Parathyroid adenoma (tissue), 2 donors: ENCODE data around the gene ATP6V0C.

Source experiments
- H2AFZ ChIP-seq: fragments of 300-600 bp; sonication (generic); one replicate; pipeline ENCODE4 v1.7.0; 2017; ENCODE audit warnings: antibody characterized with exemption, mild to moderate bottlenecking
- H3K27ac ChIP-seq: fragments of 300-600 bp; sonication (generic); one replicate; pipeline ENCODE4 v1.7.0; 2017
- H3K27me3 ChIP-seq: fragments of 300-600 bp; sonication (generic); one replicate; pipeline ENCODE4 v1.7.0; 2017; ENCODE audit warnings: low read length; ENCODE audit not compliant: control insufficient read depth, insufficient read depth
- H3K36me3 ChIP-seq: fragments of 300-600 bp; sonication (generic); one replicate; pipeline ENCODE4 v1.7.0; 2017; ENCODE audit warnings: low read length; ENCODE audit not compliant: control insufficient read depth, insufficient read depth
- H3K4me1 ChIP-seq: fragments of 300-600 bp; sonication (generic); one replicate; pipeline ENCODE4 v1.7.0; 2017; ENCODE audit warnings: control low read depth
- H3K4me2 ChIP-seq: fragments of 300-600 bp; sonication (generic); one replicate; pipeline ENCODE4 v1.7.0; 2017; ENCODE audit warnings: low read length
- H3K4me3 ChIP-seq: fragments of 300-600 bp; sonication (generic); one replicate; pipeline ENCODE4 v1.7.0; 2017; ENCODE audit warnings: low read depth, low read length
- H3K79me2 ChIP-seq: fragments of 300-600 bp; sonication (generic); one replicate; pipeline ENCODE4 v1.7.0; 2017; ENCODE audit warnings: control low read depth
- H3K9ac ChIP-seq: fragments of 300-600 bp; sonication (generic); one replicate; pipeline ENCODE4 v1.7.0; 2017; ENCODE audit warnings: mild to moderate bottlenecking
- H3K9me3 ChIP-seq: fragments of 300-600 bp; sonication (generic); one replicate; pipeline ENCODE4 v1.7.0; 2017; ENCODE audit warnings: low read length; ENCODE audit not compliant: control insufficient read depth
- TF ChIP-seq, protein P1 (sequence below): fragments of 300-600 bp; sonication (generic); IDR thresholded peaks from one replicate; pipeline ENCODE4 v1.7.0; 2017; ENCODE audit warnings: antibody characterized with exemption, mild to moderate bottlenecking
- donor health status: primary hyperparathyroidism.

Gene ATP6V0C

DNA sequence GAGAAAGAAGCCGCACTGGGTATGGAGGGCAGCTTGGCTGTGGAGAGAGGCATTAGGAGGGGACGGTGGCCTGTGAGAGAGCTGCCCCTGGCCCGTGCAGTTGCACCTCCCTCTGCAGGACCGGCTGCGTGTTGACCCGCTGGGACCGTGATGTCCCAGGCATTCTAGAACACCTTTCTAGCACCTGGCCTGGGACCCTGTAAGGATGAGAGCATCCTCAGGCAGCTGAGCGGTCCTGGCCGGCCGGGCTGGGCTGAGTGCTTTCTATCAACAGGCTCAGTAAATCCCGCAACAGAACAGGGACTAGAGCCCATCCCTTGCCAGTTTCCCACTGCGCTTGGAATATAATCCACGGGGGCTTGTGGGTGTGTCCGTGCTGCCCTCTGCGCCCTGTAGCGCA, 24.2 kb upstream of the ATP6V0C start:
- H3K9ac ChIP-seq = no peak overlapping the region
- H3K4me1 ChIP-seq = no peaks in the 10 kb centered on the region
- no peaks in the 10 kb centered on the region for H3K9me3 ChIP-seq
- no peak overlapping the region for H3K4me2 ChIP-seq
- no peak overlapping the region for H3K27ac ChIP-seq
- no peaks in the 10 kb centered on the region for H3K36me3 ChIP-seq
- H2AFZ ChIP-seq = no peak overlapping the region
- TF ChIP-seq, protein P1, sequence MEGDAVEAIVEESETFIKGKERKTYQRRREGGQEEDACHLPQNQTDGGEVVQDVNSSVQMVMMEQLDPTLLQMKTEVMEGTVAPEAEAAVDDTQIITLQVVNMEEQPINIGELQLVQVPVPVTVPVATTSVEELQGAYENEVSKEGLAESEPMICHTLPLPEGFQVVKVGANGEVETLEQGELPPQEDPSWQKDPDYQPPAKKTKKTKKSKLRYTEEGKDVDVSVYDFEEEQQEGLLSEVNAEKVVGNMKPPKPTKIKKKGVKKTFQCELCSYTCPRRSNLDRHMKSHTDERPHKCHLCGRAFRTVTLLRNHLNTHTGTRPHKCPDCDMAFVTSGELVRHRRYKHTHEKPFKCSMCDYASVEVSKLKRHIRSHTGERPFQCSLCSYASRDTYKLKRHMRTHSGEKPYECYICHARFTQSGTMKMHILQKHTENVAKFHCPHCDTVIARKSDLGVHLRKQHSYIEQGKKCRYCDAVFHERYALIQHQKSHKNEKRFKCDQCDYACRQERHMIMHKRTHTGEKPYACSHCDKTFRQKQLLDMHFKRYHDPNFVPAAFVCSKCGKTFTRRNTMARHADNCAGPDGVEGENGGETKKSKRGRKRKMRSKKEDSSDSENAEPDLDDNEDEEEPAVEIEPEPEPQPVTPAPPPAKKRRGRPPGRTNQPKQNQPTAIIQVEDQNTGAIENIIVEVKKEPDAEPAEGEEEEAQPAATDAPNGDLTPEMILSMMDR = no peak
- H3K79me2 ChIP-seq = peaks cover 12% of the 10 kb centered on the region
- H3K27me3 ChIP-seq = no peaks in the 10 kb centered on the region
- H3K4me3 ChIP-seq = no peak overlapping the region

DNA sequence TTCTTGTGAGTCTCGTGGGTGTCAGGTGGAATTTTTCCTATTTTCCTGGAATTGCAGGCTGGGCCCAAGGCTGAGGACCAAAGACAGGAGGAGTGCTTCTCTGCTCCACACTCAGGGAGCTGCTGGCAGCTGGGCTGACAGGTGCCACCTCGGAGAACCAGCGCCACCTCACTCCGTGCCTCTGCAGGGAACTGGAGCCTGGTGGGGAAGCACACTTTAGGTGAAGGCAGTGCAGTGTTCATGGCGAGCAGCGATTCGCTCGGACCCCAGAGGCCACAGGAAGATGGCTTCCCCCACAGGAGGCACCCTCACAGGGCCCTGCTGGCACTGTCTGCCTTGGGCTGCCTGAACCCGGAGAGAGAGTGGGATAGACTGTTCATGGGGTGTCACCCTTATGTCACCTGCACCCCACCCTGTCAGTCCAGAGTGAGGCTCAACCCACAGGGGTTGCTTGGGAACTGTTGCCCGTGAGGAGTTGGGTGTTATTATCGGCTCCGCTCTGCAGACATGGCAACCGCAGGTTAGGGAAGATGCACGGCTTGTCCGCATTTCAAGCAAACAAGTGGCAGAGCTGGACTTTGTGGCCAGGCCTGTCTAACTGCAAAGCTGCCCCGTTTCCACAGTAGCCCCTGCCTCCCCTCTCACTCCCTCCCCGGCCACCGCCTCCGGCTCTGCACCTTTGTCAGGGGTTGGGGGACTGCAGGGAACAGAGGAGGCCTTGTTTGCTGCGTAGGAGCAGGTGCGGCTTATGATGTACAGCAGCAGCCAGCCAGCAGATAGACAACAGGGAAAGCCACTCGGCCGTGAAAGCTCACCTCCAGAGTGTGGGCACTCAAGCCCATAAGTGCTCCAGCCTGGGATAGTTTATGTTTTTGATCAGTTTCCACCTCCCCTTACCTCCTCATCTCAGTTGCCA, 23.3 kb upstream of the ATP6V0C start:
- no peaks in the 10 kb centered on the region for H3K4me1 ChIP-seq
- H3K4me2 ChIP-seq = no peak overlapping the region
- no peaks in the 10 kb centered on the region for H3K36me3 ChIP-seq
- no peak overlapping the region for H2AFZ ChIP-seq
- H3K9ac ChIP-seq = no peak overlapping the region
- no peak overlapping the region for H3K27ac ChIP-seq
- peaks cover 12% of the 10 kb centered on the region for H3K79me2 ChIP-seq
- H3K27me3 ChIP-seq = no peaks in the 10 kb centered on the region
- H3K4me3 ChIP-seq = no peak overlapping the region
- no peaks in the 10 kb centered on the region for H3K9me3 ChIP-seq
- TF ChIP-seq, protein P1 = no peak

DNA sequence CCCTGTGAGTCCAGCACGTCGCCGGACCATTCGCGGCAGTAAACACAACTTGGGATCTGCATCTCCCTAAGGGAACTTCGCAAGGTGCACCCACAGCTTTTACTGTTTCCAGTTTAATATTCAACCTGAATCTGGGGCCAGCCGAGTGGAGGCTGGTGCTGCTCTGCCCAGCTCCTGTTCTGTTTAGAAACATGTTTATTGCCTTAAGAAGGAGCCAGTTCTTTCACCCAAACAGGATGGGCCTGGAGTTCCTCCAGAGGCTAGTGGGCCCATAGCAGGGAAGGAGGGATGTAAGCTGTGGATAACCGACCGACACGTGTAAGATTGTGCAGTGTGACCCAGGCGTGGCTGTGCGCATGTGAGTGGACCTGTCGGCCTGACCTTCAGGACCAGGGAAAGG, 21.5 kb upstream of the ATP6V0C start:
- H3K36me3 ChIP-seq = no peaks in the 10 kb centered on the region
- peaks cover 12% of the 10 kb centered on the region for H3K79me2 ChIP-seq
- H3K4me2 ChIP-seq = no peak overlapping the region
- H3K4me3 ChIP-seq = no peak overlapping the region
- TF ChIP-seq, protein P1 = no peak
- H2AFZ ChIP-seq = no peak overlapping the region
- H3K9ac ChIP-seq = no peak overlapping the region
- H3K27me3 ChIP-seq = no peaks in the 10 kb centered on the region
- H3K4me1 ChIP-seq = no peaks in the 10 kb centered on the region
- no peaks in the 10 kb centered on the region for H3K9me3 ChIP-seq
- H3K27ac ChIP-seq = no peak overlapping the region

DNA sequence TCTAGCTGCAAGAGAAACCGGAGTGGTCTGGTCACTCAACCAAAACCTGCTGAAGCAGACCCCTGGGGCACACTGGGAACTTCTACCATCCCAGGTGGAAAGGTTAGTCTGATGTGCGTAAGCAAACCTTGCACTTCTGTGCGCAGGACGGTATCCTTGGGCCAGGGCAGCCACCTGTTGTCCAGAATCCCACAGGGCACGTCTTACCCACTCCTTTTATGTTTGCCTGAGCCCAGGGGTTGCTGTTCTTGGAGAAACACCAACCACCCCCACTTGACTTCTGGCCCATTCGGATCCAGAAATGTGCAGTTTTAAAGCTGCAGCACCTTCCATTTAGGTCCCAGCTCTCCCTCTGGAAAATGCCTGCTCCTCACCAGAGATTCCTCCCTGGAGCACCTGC, 20.1 kb upstream of the ATP6V0C start:
- Histone ChIP-seq H3K9me3 (no peaks in the 10 kb centered on the region), H3K27ac (no peak overlapping the region), H3K4me3 (no peak overlapping the region), H3K36me3 (no peaks in the 10 kb centered on the region), H2AFZ (no peak overlapping the region), H3K4me2 (no peak overlapping the region), H3K4me1 (no peaks in the 10 kb centered on the region), H3K27me3 (no peaks in the 10 kb centered on the region), H3K9ac (no peak overlapping the region), H3K79me2 (peaks cover 9% of the 10 kb centered on the region)
- TF ChIP-seq, protein P1 = no peak

DNA sequence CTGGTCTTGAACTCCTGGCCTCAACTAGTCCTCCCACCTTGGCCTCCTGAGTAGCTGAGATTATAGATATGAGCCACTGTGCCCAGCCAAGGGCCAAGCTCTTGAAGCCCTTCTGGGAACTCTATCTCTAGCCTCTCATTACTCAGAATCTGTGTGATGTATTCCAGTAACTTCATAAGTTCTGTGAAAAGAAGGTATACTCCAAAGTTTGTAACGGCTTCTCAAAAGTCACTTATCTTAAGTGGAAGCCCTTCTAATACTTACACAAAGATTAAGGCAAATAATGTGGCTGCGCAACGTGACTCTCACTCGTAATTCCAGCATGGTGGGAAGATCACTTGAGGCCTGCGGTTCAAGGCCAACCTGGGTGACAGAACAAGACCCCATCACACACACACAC, 19.1 kb upstream of the ATP6V0C start:
- Histone ChIP-seq H2AFZ (no peak overlapping the region), H3K27me3 (no peaks in the 10 kb centered on the region), H3K27ac (no peak overlapping the region), H3K9ac (no peak overlapping the region), H3K4me2 (no peak overlapping the region), H3K36me3 (no peaks in the 10 kb centered on the region), H3K4me1 (no peaks in the 10 kb centered on the region), H3K9me3 (no peaks in the 10 kb centered on the region), H3K4me3 (no peak overlapping the region), H3K79me2 (peaks cover 6% of the 10 kb centered on the region)
- TF ChIP-seq, protein P1 = no peak
